CD4-positive, alpha-beta T cell treated with Interleukin-2 at 100 ng/mL for 4 hours (primary cell): ENCODE measurements around the gene CD226.
A peak's percentile ranks its signal among the peaks of the same experiment; 100 is the strongest.
"Not testable (repeated sequence)": the region's sequence is repeated elsewhere in the genome, so short reads cannot be mapped to it uniquely, and the experiment has no call there.

Source experiments
- DNase-seq: peaks from one replicate; pipeline ENCODE4 v3.0.0-alpha.2; 2020; ENCODE audit warnings: low spot score

Gene CD226

GRCh38 chr18:69947361-69948133 is at the start of gene CD226:
CD226 (minus strand) TSS chr18:69947873; CDS start chr18:69947406, 467 bp downstream.
- peak; percentile 51 for DNase-seq

- no peak for DNase-seq
These were observed 49.5 kb upstream of the CD226 start for GRCh38 chr18:69996951-69997798.

GRCh38 chr18:69996417-69996816 is 48.7 kb upstream of the CD226 start:
- DNase-seq: no peak

GRCh38 chr18:69995774-69996173 is 48.1 kb upstream of the CD226 start:
- DNase-seq: no peak

GRCh38 chr18:69992776-69993175 is 45.1 kb upstream of the CD226 start:
- no peak for DNase-seq

- DNase-seq: no peak
These were observed 40.2 kb upstream of the CD226 start for GRCh38 chr18:69987870-69988269.

- no peak for DNase-seq
These were observed 37.6 kb upstream of the CD226 start for GRCh38 chr18:69985239-69985638.

GRCh38 chr18:69982417-69982816 is 34.7 kb upstream of the CD226 start:
- DNase-seq: no peak

- DNase-seq: no peak
These were observed 34.3 kb upstream of the CD226 start for GRCh38 chr18:69981948-69982347.

GRCh38 chr18:69980982-69981804 is 33.5 kb upstream of the CD226 start:
- DNase-seq: no peak

- no peak for DNase-seq
These were observed 32.8 kb upstream of the CD226 start for GRCh38 chr18:69980509-69980908.

GRCh38 chr18:69978732-69979715 is 31.4 kb upstream of the CD226 start:
- no peak for DNase-seq

- DNase-seq: not testable (repeated sequence)
These were observed 27.6 kb upstream of the CD226 start for GRCh38 chr18:69975294-69975693.

GRCh38 chr18:69974365-69974764 is 26.7 kb upstream of the CD226 start:
- DNase-seq: no peak

- no peak for DNase-seq
These were observed 21.8 kb upstream of the CD226 start for GRCh38 chr18:69969491-69969890.

GRCh38 chr18:69968039-69968438 is 20.4 kb upstream of the CD226 start:
- DNase-seq: no peak

GRCh38 chr18:69963196-69963595 is 15.5 kb upstream of the CD226 start:
- DNase-seq: no peak

- DNase-seq: no peak
These were observed 14.0 kb upstream of the CD226 start for GRCh38 chr18:69961718-69962117.

GRCh38 chr18:69958422-69958821 is 10.7 kb upstream of the CD226 start:
- peak; percentile 57 for DNase-seq

- no peak for DNase-seq
These were observed 10.1 kb upstream of the CD226 start for GRCh38 chr18:69957747-69958146.
